CD4-positive, CD25-positive, alpha-beta regulatory T cell (primary cell): ENCODE measurements around the gene NEB. TPM values are rescaled to one million over a fixed set of nuclear protein-coding genes. Genes with fewer than 3 reads are reported as not detected.

Source experiments
- ATAC-seq, 2 donors: fragments of 150-1000 bp; cut with Tn5 transposase; one replicate each; pipeline ENCODE4 v1.10.0; 2021; ENCODE audit warnings: low read depth in 2 of 2, moderate number of reproducible peaks in 2 of 2, moderate library complexity in 1 of 2
- DNase-seq, 3 donors: peaks; one replicate each; pipeline versions ENCODE4 v3.0.0 to v3.0.0-alpha.2; 2012 to 2022; ENCODE audit warnings: mixed read lengths in 1 of 3
- H3K27ac ChIP-seq: one replicate; pipeline ENCODE4 v1.7.0; 2013; ENCODE audit warnings: mild to moderate bottlenecking, low read length; ENCODE audit not compliant: insufficient read depth, poor library complexity, severe bottlenecking
- H3K27me3 ChIP-seq: one replicate; pipeline ENCODE4 v1.7.0; 2013; ENCODE audit warnings: low read length; ENCODE audit not compliant: control insufficient read depth, insufficient read depth
- H3K36me3 ChIP-seq: one replicate; pipeline ENCODE4 v1.7.0; 2013; ENCODE audit warnings: mild to moderate bottlenecking, low read length, moderate library complexity; ENCODE audit not compliant: control insufficient read depth, insufficient read depth
- H3K4me1 ChIP-seq: 2 replicates; pipeline ENCODE4 v1.7.0; 2013; ENCODE audit warnings: mild to moderate bottlenecking, low read length; ENCODE audit not compliant: insufficient read depth, control insufficient read depth, poor library complexity, severe bottlenecking
- H3K4me3 ChIP-seq: one replicate; pipeline ENCODE4 v1.7.0; 2013; ENCODE audit warnings: low read depth, mild to moderate bottlenecking, low read length, moderate library complexity
- H3K9me3 ChIP-seq, 2 experiments: 1 replicate in 1 of 2; 2 replicates in 1 of 2; pipeline ENCODE4 v1.7.0; 2013; ENCODE audit warnings: low read length in 2 of 2, mild to moderate bottlenecking in 1 of 2, moderate library complexity in 1 of 2; ENCODE audit not compliant: control insufficient read depth in 2 of 2
- H3K27ac Mint-ChIP-seq, 3 donors: one replicate each; pipeline ENCODE4 v1.8.0; 2020 to 2022; ENCODE audit warnings: mild to moderate bottlenecking in 3 of 3, mixed read lengths in 3 of 3, moderate library complexity in 2 of 3
- H3K27me3 Mint-ChIP-seq: one replicate; pipeline ENCODE4 v1.8.0; 2022; ENCODE audit warnings: mild to moderate bottlenecking, mixed read lengths
- H3K36me3 Mint-ChIP-seq: one replicate; pipeline ENCODE4 v1.8.0; 2020; ENCODE audit warnings: mixed read lengths
- H3K4me1 Mint-ChIP-seq, 4 donors: one replicate each; pipeline ENCODE4 v1.8.0; 2020 to 2022; ENCODE audit warnings: mixed read lengths in 4 of 4, mild to moderate bottlenecking in 1 of 4
- H3K4me3 Mint-ChIP-seq, 4 donors: one replicate each; pipeline ENCODE4 v1.8.0; 2020 to 2022; ENCODE audit warnings: mild to moderate bottlenecking in 4 of 4, mixed read lengths in 4 of 4, moderate library complexity in 3 of 4
- H3K9me3 Mint-ChIP-seq, 7 donors: one replicate each; pipeline ENCODE4 v1.8.0; 2020 to 2022; ENCODE audit warnings: mixed read lengths in 7 of 7, mild to moderate bottlenecking in 3 of 7, moderate library complexity in 2 of 7
- polyA plus RNA-seq, 4 donors: library from polyadenylated mRNA; unstranded; fragments of 300-500 nt; fragmentation: Illumina TruSeq; gene quantifications; one replicate each; pipeline ENCODE4 v1.2.3, GENCODE V29; 2021
- total RNA-seq: library from RNA; stranded (reverse); gene quantifications from one replicate; pipeline ENCODE4 v1.2.3, GENCODE V29; 2022

NEB gene
- total and polyA plus RNA-seq, 5 donors from 2014 or later = 0.06 to 1.3 (median 0.24) TPM; not detected in 1

DNA sequence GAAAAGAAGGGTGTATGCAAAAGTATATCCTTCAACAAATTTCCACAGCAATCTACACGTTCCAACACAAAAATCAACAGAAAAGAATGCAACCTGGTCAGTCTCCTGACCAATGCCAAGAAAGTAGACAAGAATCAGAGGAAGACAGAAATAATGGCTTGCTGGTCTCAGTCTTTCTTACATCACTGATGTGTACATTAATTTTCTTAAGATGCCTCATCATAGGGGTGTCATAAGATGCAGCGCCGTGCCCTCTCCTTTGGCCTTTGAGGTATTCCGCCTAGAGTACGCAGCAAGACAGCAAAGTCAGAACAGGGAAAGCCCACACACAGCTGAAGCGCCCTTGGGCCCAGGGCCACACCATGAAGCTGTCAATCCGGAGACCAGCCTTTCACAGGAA lies 211.7 kb downstream of the NEB start:
- Histone ChIP-seq H3K27ac (no peak overlapping the region), H3K27me3 (no peaks in the 10 kb centered on the region), H3K36me3 (no peaks in the 10 kb centered on the region), H3K4me3 (no peak overlapping the region), H3K9me3 (no peaks in the 10 kb centered on the region), H3K4me1 (no peaks in the 10 kb centered on the region)
- Mint-ChIP-seq H3K9me3 (peaks cover 0 to 3% (median 1%) of the 10 kb centered on the region in 7 donors), H3K27ac (no peak overlapping the region), H3K4me1 (no peaks in the 10 kb centered on the region), H3K27me3 (no peaks in the 10 kb centered on the region), H3K4me3 (no peak overlapping the region), H3K36me3 (peaks cover 15% of the 10 kb centered on the region)
- no peak for ATAC-seq
- no peak for DNase-seq

DNA sequence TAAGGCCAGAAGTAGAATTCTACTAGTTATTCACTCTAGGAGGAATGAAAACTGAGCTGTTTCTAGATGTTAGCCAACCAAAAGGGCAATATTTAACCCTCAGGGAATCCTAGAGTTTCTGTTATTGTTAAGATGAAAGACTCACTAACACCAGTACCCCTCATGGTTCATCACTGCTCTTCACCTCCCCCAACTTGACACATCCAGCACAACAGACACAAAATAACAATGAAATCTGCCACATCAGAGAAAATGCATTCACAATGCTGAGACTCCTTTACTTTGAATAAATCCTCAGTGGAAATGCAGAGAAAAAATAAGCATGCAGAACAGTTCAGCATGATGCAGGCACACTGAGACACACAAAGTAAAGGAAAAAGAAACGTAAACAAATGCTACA lies 213.3 kb downstream of the NEB start:
- no peaks in the 10 kb centered on the region for H3K36me3 ChIP-seq

DNA sequence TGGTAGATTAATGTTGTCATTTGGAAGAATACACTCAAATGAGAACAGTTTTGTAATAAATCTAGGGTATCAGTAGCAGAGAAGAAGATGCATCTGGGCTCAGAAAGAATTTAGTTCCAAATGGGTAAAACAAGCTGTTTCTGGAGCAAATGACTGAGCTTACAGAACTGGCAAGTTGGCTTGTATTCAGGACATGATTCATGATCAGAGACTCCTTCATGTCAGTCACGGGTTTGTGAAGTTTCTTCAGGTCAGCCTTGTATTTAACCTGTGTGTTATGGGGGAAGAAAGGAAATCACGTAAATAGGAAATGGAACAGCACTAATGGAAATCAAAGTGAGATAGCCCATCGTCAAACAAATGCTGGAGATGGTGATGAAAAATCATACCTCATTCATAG lies 215.5 kb downstream of the NEB start:
- H3K27ac ChIP-seq = no peak overlapping the region
- H3K27ac Mint-ChIP-seq = no peak overlapping the region
- no peaks in the 10 kb centered on the region for H3K4me1 ChIP-seq
- no peaks in the 10 kb centered on the region for H3K27me3 Mint-ChIP-seq
- H3K4me3 ChIP-seq = no peak overlapping the region
- no peaks in the 10 kb centered on the region for H3K36me3 ChIP-seq
- no peaks in the 10 kb centered on the region for H3K27me3 ChIP-seq
- H3K4me3 Mint-ChIP-seq = no peak overlapping the region
- peaks cover 16% of the 10 kb centered on the region for H3K36me3 Mint-ChIP-seq
- no peaks in the 10 kb centered on the region for H3K9me3 ChIP-seq
- ATAC-seq (no peak), DNase-seq (no peak)
- peaks cover 0 to 2% (median 1%) of the 10 kb centered on the region in 7 donors for H3K9me3 Mint-ChIP-seq
- H3K4me1 Mint-ChIP-seq = no peaks in the 10 kb centered on the region

More for the DNA sequence above, 213.3 kb downstream of the NEB start:
- Mint-ChIP-seq H3K27ac (no peak overlapping the region), H3K9me3 (peaks cover 0 to 3% (median 1%) of the 10 kb centered on the region in 7 donors), H3K36me3 (peaks cover 19% of the 10 kb centered on the region), H3K4me1 (no peaks in the 10 kb centered on the region), H3K4me3 (no peak overlapping the region), H3K27me3 (no peaks in the 10 kb centered on the region)
- Histone ChIP-seq H3K9me3 (no peaks in the 10 kb centered on the region), H3K27ac (no peak overlapping the region), H3K4me1 (no peaks in the 10 kb centered on the region), H3K27me3 (no peaks in the 10 kb centered on the region), H3K4me3 (no peak overlapping the region)
- DNase-seq (no peak), ATAC-seq (no peak)

DNA sequence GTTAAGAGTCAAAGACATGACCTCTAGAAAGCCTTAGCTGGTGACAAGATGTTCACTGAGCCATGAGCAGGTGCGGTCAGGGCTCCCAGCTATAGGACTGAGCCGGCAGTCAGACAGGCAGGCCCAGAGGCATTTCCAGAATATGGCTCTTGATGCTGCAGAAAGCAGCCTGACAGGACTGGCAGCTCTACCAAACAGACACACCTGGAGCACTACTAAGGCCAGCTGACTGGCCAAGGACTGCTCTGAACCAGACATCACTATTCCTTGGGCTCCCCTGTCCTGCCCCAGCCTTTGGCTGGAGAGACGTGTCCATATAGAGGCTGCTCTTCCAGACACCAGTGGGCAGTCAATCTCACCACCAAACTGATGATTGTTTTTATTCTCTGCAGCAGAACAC lies 225.8 kb downstream of the NEB start:
- H3K4me3 ChIP-seq = no peak overlapping the region
- H3K27me3 Mint-ChIP-seq = no peaks in the 10 kb centered on the region
- no peak overlapping the region for H3K27ac Mint-ChIP-seq

DNA sequence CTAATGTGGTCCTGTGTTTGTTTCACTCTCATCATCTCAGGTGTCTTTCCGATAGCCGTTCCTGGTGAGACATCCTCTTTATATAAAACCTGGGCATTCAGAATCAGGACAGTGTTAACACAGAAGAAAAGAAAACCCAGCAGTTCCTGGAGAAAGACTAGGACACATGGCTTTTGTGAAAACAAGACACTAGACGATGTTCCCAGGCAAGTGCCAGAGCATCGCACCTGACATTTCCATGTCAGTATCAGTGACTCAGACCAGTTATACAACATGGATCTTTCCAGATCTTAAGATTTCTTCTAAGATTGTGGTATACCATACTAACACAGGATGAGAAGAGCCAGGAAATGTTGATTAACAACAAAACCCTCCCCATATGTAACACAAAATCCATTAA lies 228.1 kb downstream of the NEB start:
- Histone ChIP-seq H3K9me3 (no peaks in the 10 kb centered on the region), H3K36me3 (no peaks in the 10 kb centered on the region), H3K27me3 (no peaks in the 10 kb centered on the region), H3K4me3 (no peak overlapping the region), H3K4me1 (no peaks in the 10 kb centered on the region), H3K27ac (no peak overlapping the region)
- H3K27me3 Mint-ChIP-seq = no peaks in the 10 kb centered on the region
- no peaks in the 10 kb centered on the region for H3K4me1 Mint-ChIP-seq
- H3K9me3 Mint-ChIP-seq = no peaks in the 10 kb centered on the region
- no peak overlapping the region for H3K27ac Mint-ChIP-seq
- ATAC-seq (no peak), DNase-seq (no peak)
- H3K36me3 Mint-ChIP-seq = peaks cover 8% of the 10 kb centered on the region
- no peak overlapping the region for H3K4me3 Mint-ChIP-seq

More for the DNA sequence above, 225.8 kb downstream of the NEB start:
- no peak for DNase-seq
- H3K27ac ChIP-seq = no peak overlapping the region
- H3K36me3 ChIP-seq = no peaks in the 10 kb centered on the region
- Mint-ChIP-seq H3K4me3 (no peak overlapping the region), H3K9me3 (no peaks in the 10 kb centered on the region), H3K4me1 (no peaks in the 10 kb centered on the region), H3K36me3 (peaks cover 16% of the 10 kb centered on the region)
- no peaks in the 10 kb centered on the region for H3K9me3 ChIP-seq
- H3K27me3 ChIP-seq = no peaks in the 10 kb centered on the region
- H3K4me1 ChIP-seq = no peaks in the 10 kb centered on the region
- no peak for ATAC-seq

DNA sequence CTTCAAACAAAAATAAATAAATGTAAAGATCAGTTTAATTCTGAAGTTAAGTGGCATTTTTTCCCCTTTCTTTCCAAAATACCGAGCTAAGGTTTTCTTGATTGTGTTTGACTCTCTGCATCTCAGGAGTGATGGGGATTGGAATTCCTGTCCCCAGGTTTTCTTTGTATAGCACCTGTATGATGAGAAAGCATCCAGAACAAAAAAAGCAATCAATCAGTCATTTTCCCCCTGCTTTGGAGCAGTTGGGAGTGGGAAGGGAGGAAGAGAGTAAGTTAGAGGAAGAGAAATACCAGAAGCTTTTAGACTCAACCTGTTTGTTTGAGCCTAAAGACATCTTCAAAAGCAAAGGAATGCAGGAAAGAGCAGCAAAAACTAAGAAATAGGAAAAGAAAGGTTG lies 236.1 kb downstream of the NEB start:
- peaks cover 18% of the 10 kb centered on the region for H3K36me3 Mint-ChIP-seq
- Histone ChIP-seq H3K27me3 (no peaks in the 10 kb centered on the region), H3K36me3 (no peaks in the 10 kb centered on the region), H3K9me3 (no peaks in the 10 kb centered on the region), H3K4me3 (no peak overlapping the region), H3K27ac (no peak overlapping the region), H3K4me1 (no peaks in the 10 kb centered on the region)
- H3K27me3 Mint-ChIP-seq = no peaks in the 10 kb centered on the region
- no peaks in the 10 kb centered on the region for H3K9me3 Mint-ChIP-seq
- no peak overlapping the region for H3K4me3 Mint-ChIP-seq
- ATAC-seq = no peak
- DNase-seq = no peak
- no peaks in the 10 kb centered on the region for H3K4me1 Mint-ChIP-seq
- H3K27ac Mint-ChIP-seq = no peak overlapping the region

DNA sequence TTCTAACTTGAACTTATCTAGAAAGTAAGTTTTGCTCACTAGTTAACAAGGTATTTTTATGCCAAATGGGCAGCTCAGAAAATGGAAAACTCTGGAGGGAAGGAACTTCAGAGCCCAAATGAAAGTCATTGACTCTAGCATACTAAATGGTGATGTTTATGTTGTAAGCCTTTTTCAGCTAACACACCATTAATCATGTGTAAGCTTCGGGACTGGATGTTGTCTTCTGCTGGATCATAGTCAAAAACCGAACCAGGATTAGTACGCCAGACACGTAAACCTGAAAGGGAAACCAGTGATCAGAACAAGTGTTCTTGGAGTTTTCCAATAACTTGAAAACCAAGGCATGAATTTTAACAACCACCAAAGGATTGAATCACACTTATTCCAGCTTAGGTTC lies 242.8 kb downstream of the NEB start:
- H3K4me3 ChIP-seq = no peak overlapping the region
- Mint-ChIP-seq H3K36me3 (peaks cover 34% of the 10 kb centered on the region), H3K4me3 (no peak overlapping the region), H3K27me3 (no peaks in the 10 kb centered on the region), H3K27ac (no peak overlapping the region), H3K4me1 (no peaks in the 10 kb centered on the region), H3K9me3 (no peaks in the 10 kb centered on the region)
- H3K27ac ChIP-seq = no peak overlapping the region
- no peaks in the 10 kb centered on the region for H3K9me3 ChIP-seq
- no peak for DNase-seq
- H3K36me3 ChIP-seq = no peaks in the 10 kb centered on the region
- H3K4me1 ChIP-seq = no peaks in the 10 kb centered on the region
- no peaks in the 10 kb centered on the region for H3K27me3 ChIP-seq
- no peak for ATAC-seq

DNA sequence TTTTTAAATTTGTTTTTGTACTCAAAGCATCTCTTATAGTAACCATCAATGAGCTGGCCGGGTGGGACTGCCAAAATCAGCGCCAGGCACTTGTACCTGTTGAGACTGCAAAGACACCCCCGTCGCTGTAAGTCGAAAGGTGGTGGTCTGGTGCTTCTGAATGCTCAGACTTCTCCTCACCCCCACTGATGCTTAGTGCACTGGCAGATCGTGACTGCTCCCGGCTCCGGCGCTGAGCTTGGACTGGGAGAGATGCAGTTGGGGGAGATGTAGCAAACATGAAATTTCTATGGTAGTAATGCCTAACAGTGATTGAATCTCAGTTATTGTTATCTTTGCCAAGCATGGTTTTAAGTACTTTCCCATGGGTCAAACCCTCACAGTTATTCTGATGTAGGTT lies 244.0 kb downstream of the NEB start:
- no peak overlapping the region for H3K4me3 Mint-ChIP-seq
- Histone ChIP-seq H3K4me3 (no peak overlapping the region), H3K36me3 (no peaks in the 10 kb centered on the region), H3K27ac (no peak overlapping the region), H3K9me3 (no peaks in the 10 kb centered on the region), H3K27me3 (no peaks in the 10 kb centered on the region), H3K4me1 (no peaks in the 10 kb centered on the region)
- no peak overlapping the region for H3K27ac Mint-ChIP-seq
- H3K9me3 Mint-ChIP-seq = no peaks in the 10 kb centered on the region
- DNase-seq (no peak), ATAC-seq (no peak)
- peaks cover 0 to 3% (median 1%) of the 10 kb centered on the region in 4 donors for H3K4me1 Mint-ChIP-seq
- H3K27me3 Mint-ChIP-seq = no peaks in the 10 kb centered on the region
- H3K36me3 Mint-ChIP-seq = peaks cover 43% of the 10 kb centered on the region
